GM18870 (cell line): ENCODE data around the gene CHEK1.

ENCODE experiments used
- ATAC-seq: cut with Tn5 transposase; IDR thresholded peaks from one replicate; pipeline ENCODE4 v1.9.1; 2021; ENCODE audit warnings: moderate library complexity; ENCODE audit not compliant: unreplicated experiment

The CHEK1 gene

GRCh38 chr11:125625630-125626287, 796 bp downstream of the CHEK1 start:
- ATAC-seq: peak; percentile 64

GRCh38 chr11:125626288-125626950, 1.5 kb downstream of the CHEK1 start:
- peak; percentile 28 for ATAC-seq

- ATAC-seq: no peak
These were observed 2.4 kb downstream of the CHEK1 start for GRCh38 chr11:125627236-125627910.

GRCh38 chr11:125637840-125638239, 12.9 kb downstream of the CHEK1 start:
- no peak for ATAC-seq

GRCh38 chr11:125638315-125638714, 13.4 kb downstream of the CHEK1 start:
- no peak for ATAC-seq

- ATAC-seq: no peak
These were observed 20.9 kb downstream of the CHEK1 start for GRCh38 chr11:125645871-125646270.

GRCh38 chr11:125649465-125650166, 24.7 kb downstream of the CHEK1 start:
- no peak for ATAC-seq

GRCh38 chr11:125662689-125663088, 37.7 kb downstream of the CHEK1 start:
- ATAC-seq: no peak

GRCh38 chr11:125663910-125664309, 38.9 kb downstream of the CHEK1 start:
- no peak for ATAC-seq

- ATAC-seq: no peak
These were observed 42.2 kb downstream of the CHEK1 start for GRCh38 chr11:125667151-125667550.

GRCh38 chr11:125670172-125670571, 45.2 kb downstream of the CHEK1 start:
- no peak for ATAC-seq

GRCh38 chr11:125671561-125671960, 46.6 kb downstream of the CHEK1 start:
- no peak for ATAC-seq

- no peak for ATAC-seq
These were observed 49.2 kb downstream of the CHEK1 start for GRCh38 chr11:125674210-125674609.

GRCh38 chr11:125675196-125675595, 50.2 kb downstream of the CHEK1 start:
- ATAC-seq: no peak

- no peak for ATAC-seq
These were observed 54.4 kb downstream of the CHEK1 start for GRCh38 chr11:125679397-125679796.

GRCh38 chr11:125679837-125680236, 54.9 kb downstream of the CHEK1 start:
- ATAC-seq: no peak

GRCh38 chr11:125680747-125681146, 55.8 kb downstream of the CHEK1 start, which contains the start of gene ACRV1:
Gene ACRV1, minus strand, starts transcription at chr11:125680847. Its CDS starts 67 bp downstream, at chr11:125680780.
- no peak for ATAC-seq

- no peak for ATAC-seq
These were observed 60.3 kb downstream of the CHEK1 start for GRCh38 chr11:125685228-125685627.

- ATAC-seq: no peak
These were observed 63.1 kb downstream of the CHEK1 start for GRCh38 chr11:125688066-125688465.

- ATAC-seq: no peak
These were observed 63.7 kb downstream of the CHEK1 start for GRCh38 chr11:125688632-125689031.

- no peak for ATAC-seq
These were observed 64.4 kb downstream of the CHEK1 start for GRCh38 chr11:125689274-125689859.
